ENCODE measurements around the gene MARCO. TPM values are rescaled to one million over a fixed set of nuclear protein-coding genes. Genes with fewer than 3 reads are reported as not detected.

MARCO gene
- total and polyA plus RNA-seq, 12 donors: 0.44 to 149 (median 34.4) TPM

DNA sequence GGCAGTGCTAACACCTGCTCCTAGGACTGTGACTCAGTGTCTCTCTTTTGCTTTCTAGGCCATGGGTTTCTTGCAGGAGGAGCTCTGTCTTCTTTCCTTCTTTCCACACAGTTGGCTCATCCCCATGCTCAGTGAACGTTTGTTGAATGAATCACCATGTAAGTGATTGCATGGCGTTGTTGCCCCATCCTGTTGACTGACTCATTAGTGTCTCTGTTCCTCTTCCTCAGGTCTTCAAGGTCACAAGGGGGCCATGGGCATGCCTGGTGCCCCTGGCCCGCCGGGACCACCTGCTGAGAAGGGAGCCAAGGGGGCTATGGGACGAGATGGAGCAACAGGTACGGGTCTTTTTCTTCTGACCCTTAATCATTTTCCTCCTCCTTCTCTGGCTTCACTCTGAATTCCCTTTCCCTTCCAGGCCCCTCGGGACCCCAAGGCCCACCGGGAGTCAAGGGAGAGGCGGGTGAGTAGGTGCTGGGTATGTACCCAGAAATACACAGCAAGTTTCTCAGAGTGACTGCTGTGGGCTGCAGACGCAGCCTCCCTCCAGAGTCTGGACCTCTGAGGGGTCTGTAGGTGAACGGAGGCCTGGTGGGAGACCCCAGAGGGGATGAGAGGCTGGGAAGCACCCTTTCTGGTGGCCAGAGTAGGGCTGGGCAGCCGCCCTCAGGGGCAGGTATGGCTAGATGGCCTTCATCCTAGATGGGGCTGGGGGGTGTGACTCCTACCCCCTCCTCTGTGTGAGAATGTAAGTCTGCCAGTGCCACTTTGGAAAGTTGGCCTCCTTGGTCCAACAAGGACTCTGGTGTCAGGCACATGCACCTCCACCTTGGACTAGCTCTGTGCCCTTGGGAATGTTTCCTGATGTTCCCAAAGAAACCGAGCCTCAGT lies 32.4 kb downstream of the MARCO start:
- no peak for TF ChIP-seq CTCF (IDR thresholded peaks at IDR 0.05)
- no peak for TF ChIP-seq POLR2A (IDR thresholded peaks at IDR 0.05)
- Histone ChIP-seq H3K27ac (no peak overlapping the region), H3K9me3 (replicated peaks in 1 of 3) (no peaks in the 10 kb centered on the region), H3K4me3 (no peak overlapping the region), H3K4me1 (replicated peaks in 1 of 2) (no peaks in the 10 kb centered on the region), H3K36me3 (replicated peaks in 1 of 2) (no peaks in the 10 kb centered on the region), H3K27me3 (no peaks in the 10 kb centered on the region)
- intact Hi-C loops (cut with DNase I): no loop called here
- peak in 3 of 7 donors; percentile 20 to 58 (median 33) for DNase-seq
- WGBS, 4 donors: 53 to 67% (median 59%) methylated on average over 10 to 13 of the region's 13 CpGs

- DNase-seq: no peak
- no peaks in the 10 kb centered on the region for H3K27me3 ChIP-seq
- H3K4me3 ChIP-seq: no peak overlapping the region
- H3K27ac ChIP-seq: no peak overlapping the region
- TF ChIP-seq CTCF (IDR thresholded peaks at IDR 0.05): no peak
- no peak for TF ChIP-seq POLR2A (IDR thresholded peaks at IDR 0.05)
- intact Hi-C loops (cut with DNase I): no loop called here
- H3K4me1 ChIP-seq (replicated peaks in 1 of 2): no peaks in the 10 kb centered on the region
- no peaks in the 10 kb centered on the region for H3K9me3 ChIP-seq (replicated peaks in 1 of 3)
- 56 to 63% (median 59%) methylated on average over 5 of the region's 5 CpGs for whole genome bisulfite sequencing, 4 donors
- no peaks in the 10 kb centered on the region for H3K36me3 ChIP-seq (replicated peaks in 1 of 2)
Observed at GRCh38 chr2:118975133-118975532, 33.1 kb downstream of the MARCO start.

DNA sequence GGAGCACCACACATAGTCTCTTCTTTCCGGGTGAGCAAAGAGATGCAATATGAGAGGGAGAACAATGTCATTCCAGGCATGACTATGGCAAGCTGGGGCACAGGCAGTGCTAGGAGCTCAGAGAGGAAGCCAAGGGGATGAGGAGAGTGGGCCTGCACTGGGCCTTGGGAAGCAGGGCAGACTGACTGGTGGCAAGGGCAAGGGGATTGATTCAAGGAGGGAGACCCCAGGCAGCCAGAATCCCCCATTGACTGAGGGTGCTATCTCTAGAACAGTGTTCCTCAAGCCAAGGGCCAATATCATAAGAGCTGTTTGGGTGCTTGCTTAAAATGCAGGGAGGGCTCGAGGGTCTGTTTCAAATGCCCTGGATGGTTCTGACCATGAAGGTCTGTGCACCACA lies 36.1 kb downstream of the MARCO start:
- H3K4me3 ChIP-seq: no peak overlapping the region
- H3K27ac ChIP-seq: no peak overlapping the region
- DNase-seq: no peak
- H3K27me3 ChIP-seq: no peaks in the 10 kb centered on the region
- H3K4me1 ChIP-seq (replicated peaks in 1 of 2): no peaks in the 10 kb centered on the region
- intact Hi-C loops (cut with DNase I): no loop called here
- no peak for TF ChIP-seq POLR2A (IDR thresholded peaks at IDR 0.05)
- H3K36me3 ChIP-seq (replicated peaks in 1 of 2): no peaks in the 10 kb centered on the region
- WGBS, 4 donors: 65 to 92% (median 69%) methylated on average over 1 to 2 of the region's 2 CpGs
- no peaks in the 10 kb centered on the region for H3K9me3 ChIP-seq (replicated peaks in 1 of 3)

DNA sequence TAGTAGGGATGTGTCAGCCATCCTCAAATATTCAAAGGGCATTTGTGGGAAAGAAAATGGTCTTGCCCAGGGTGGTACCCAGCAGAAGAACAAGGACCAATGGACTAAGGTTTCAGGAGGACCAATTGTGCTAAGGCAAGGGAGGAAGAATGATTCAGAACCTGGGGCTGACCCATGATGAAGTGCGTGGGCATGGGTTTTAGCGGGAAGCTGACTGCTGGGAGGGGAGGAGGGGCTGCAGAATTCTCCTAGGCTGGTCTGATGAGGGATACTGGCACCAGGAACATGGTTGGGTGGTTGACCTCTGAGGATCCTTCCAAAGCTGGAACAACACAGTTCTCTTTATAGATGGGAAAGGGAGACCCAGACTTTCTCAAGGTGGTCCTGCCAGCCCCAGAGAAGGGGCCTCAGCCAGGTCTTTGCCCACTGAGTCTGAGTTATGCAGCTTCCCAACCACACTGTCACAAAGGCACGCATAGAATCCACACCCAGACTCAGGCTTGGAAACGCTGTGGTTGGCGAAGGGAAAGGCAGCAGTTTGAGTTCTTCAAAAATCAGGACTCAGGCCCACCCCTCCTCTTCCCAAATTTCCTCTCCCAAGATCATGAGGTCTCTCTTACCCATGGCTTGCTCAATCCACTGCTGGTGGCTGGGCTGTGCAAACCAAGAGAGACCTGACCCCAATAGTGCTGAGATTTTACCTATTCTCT lies 37.3 kb downstream of the MARCO start:
- Histone ChIP-seq H3K4me3 (no peak overlapping the region), H3K4me1 (replicated peaks in 1 of 2) (no peaks in the 10 kb centered on the region), H3K27me3 (no peaks in the 10 kb centered on the region), H3K27ac (no peak overlapping the region), H3K9me3 (replicated peaks in 1 of 3) (no peaks in the 10 kb centered on the region), H3K36me3 (replicated peaks in 1 of 2) (no peaks in the 10 kb centered on the region)
- WGBS, 4 donors: 73 to 81% (median 75%) methylated on average over 5 of the region's 5 CpGs
- DNase-seq: no peak
- intact Hi-C loops (cut with DNase I): no loop called here
- TF ChIP-seq CTCF (IDR thresholded peaks at IDR 0.05): no peak
- no peak for TF ChIP-seq POLR2A (IDR thresholded peaks at IDR 0.05)
